Activated CD4-positive, alpha-beta T cell treated with anti-CD3 and anti-CD28 coated beads, Interleukin-10, Interleukin-2, amounts not matched to agents 100 ng/mL and 50 ng/mL, durations not matched to agents 16 hours and 8 hours (primary cell): ENCODE measurements around the gene C1R.
A peak's percentile ranks its signal among the peaks of the same experiment; 100 is the strongest.
"Not testable (repeated sequence)": the region's sequence is repeated elsewhere in the genome, so short reads cannot be mapped to it uniquely, and the experiment has no call there.

Experiments
- DNase-seq: peaks from one replicate; pipeline ENCODE4 v3.0.0-alpha.2; 2020

The C1R gene

GRCh38 chr12:7118881-7119280, 26.6 kb upstream of the C1R start:
- no peak for DNase-seq

GRCh38 chr12:7117670-7118069, 25.4 kb upstream of the C1R start:
- DNase-seq, result no peak

- no peak for DNase-seq
These were observed 24.7 kb upstream of the C1R start for GRCh38 chr12:7116916-7117315.

- DNase-seq, result no peak
These were observed 24.0 kb upstream of the C1R start for GRCh38 chr12:7116196-7116595.

- no peak for DNase-seq
These were observed 22.6 kb upstream of the C1R start for GRCh38 chr12:7114851-7115250.

- no peak for DNase-seq
These were observed 21.8 kb upstream of the C1R start for GRCh38 chr12:7114008-7114407.

- DNase-seq, result peak; percentile 63
These were observed 21.2 kb upstream of the C1R start for GRCh38 chr12:7113389-7113871.

- no peak for DNase-seq
These were observed 19.8 kb upstream of the C1R start for GRCh38 chr12:7112041-7112440.

- DNase-seq, result no peak
These were observed 18.4 kb upstream of the C1R start for GRCh38 chr12:7110661-7111060.

GRCh38 chr12:7109572-7109920, 17.3 kb upstream of the C1R start:
- DNase-seq, result no peak

GRCh38 chr12:7108796-7109571, 16.7 kb upstream of the C1R start, which contains the start of gene C1RL:
Gene C1RL, minus strand, starts transcription at chr12:7109214. Its CDS starts 34 bp downstream, at chr12:7109180.
- DNase-seq, result peak; percentile 87

- DNase-seq, result peak; percentile 90
These were observed 16.0 kb upstream of the C1R start for GRCh38 chr12:7108003-7108795.

GRCh38 chr12:7107636-7108002, 15.4 kb upstream of the C1R start:
- peak; percentile 17 for DNase-seq

- not testable (repeated sequence) for DNase-seq
These were observed 14.9 kb upstream of the C1R start for GRCh38 chr12:7107181-7107580.

- DNase-seq, result no peak
These were observed 13.8 kb upstream of the C1R start for GRCh38 chr12:7106082-7106481.

GRCh38 chr12:7103837-7104584, 11.8 kb upstream of the C1R start:
- DNase-seq, result no peak

- no peak for DNase-seq
These were observed 10.3 kb upstream of the C1R start for GRCh38 chr12:7102582-7102981.

- no peak for DNase-seq
These were observed 9.5 kb upstream of the C1R start for GRCh38 chr12:7101694-7102131.

- DNase-seq, result no peak
These were observed 8.9 kb upstream of the C1R start for GRCh38 chr12:7101047-7101693.

- no peak for DNase-seq
These were observed 8.0 kb upstream of the C1R start for GRCh38 chr12:7100239-7100638.

GRCh38 chr12:7099290-7099996, 7.2 kb upstream of the C1R start:
- no peak for DNase-seq

- DNase-seq, result no peak
These were observed 4.7 kb upstream of the C1R start for GRCh38 chr12:7096979-7097378.
